ENCODE results near the gene HCN1. TPM values are rescaled to one million over a fixed set of nuclear protein-coding genes. Genes with fewer than 3 reads are reported as not detected.
"Not testable (repeated sequence)": the region's sequence is repeated elsewhere in the genome, so short reads cannot be mapped to it uniquely, and the experiment has no call there.

Gene HCN1
- total RNA-seq, 1 donor from 2014 or later = not detected

- DNase-seq (ENCODE audit: low read depth) (no peak), FAIRE-seq (no peak)
- TF ChIP-seq CTCF (IDR thresholded peaks at IDR 0.05; ENCODE audit: insufficient read depth, low read length, severe bottlenecking) = no peak
- Histone ChIP-seq H3K27me3 (ENCODE audit: control insufficient read depth, insufficient read depth, low read length) (no peaks in the 10 kb centered on the region), H3K4me3 (ENCODE audit: low read depth, low read length) (no peak overlapping the region), H3K36me3 (ENCODE audit: control insufficient read depth, insufficient read depth, low read length) (no peaks in the 10 kb centered on the region)
Measured at GRCh38 chr5:45617859-45618416, 78.2 kb downstream of the HCN1 start.

- DNase-seq (ENCODE audit: low read depth) (peak; percentile 14), FAIRE-seq (no peak)
- Histone ChIP-seq H3K27me3 (ENCODE audit: control insufficient read depth, insufficient read depth, low read length) (no peaks in the 10 kb centered on the region), H3K36me3 (ENCODE audit: control insufficient read depth, insufficient read depth, low read length) (no peaks in the 10 kb centered on the region), H3K4me3 (ENCODE audit: low read depth, low read length) (no peak overlapping the region)
- no peak for TF ChIP-seq CTCF (IDR thresholded peaks at IDR 0.05; ENCODE audit: insufficient read depth, low read length, severe bottlenecking)
Measured at GRCh38 chr5:45609661-45610060, 86.5 kb downstream of the HCN1 start.

- TF ChIP-seq CTCF (IDR thresholded peaks at IDR 0.05; ENCODE audit: insufficient read depth, low read length, severe bottlenecking) = no peak
- Histone ChIP-seq H3K4me3 (ENCODE audit: low read depth, low read length) (no peak overlapping the region), H3K36me3 (ENCODE audit: control insufficient read depth, insufficient read depth, low read length) (no peaks in the 10 kb centered on the region), H3K27me3 (ENCODE audit: control insufficient read depth, insufficient read depth, low read length) (no peaks in the 10 kb centered on the region)
- FAIRE-seq = no peak
- no peak for DNase-seq (ENCODE audit: low read depth)
Measured at GRCh38 chr5:45604092-45604491, 92.1 kb downstream of the HCN1 start.

GRCh38 chr5:45601424-45601823 lies 94.8 kb downstream of the HCN1 start:
- no peak overlapping the region for H3K4me3 ChIP-seq (ENCODE audit: low read depth, low read length)
- no peaks in the 10 kb centered on the region for H3K36me3 ChIP-seq (ENCODE audit: control insufficient read depth, insufficient read depth, low read length)
- DNase-seq (ENCODE audit: low read depth) (no peak), FAIRE-seq (no peak)
- no peak for TF ChIP-seq CTCF (IDR thresholded peaks at IDR 0.05; ENCODE audit: insufficient read depth, low read length, severe bottlenecking)
- H3K27me3 ChIP-seq (ENCODE audit: control insufficient read depth, insufficient read depth, low read length) = no peaks in the 10 kb centered on the region

GRCh38 chr5:45596320-45596719 lies 99.9 kb downstream of the HCN1 start:
- DNase-seq (ENCODE audit: low read depth) = no peak
- Histone ChIP-seq H3K27me3 (ENCODE audit: control insufficient read depth, insufficient read depth, low read length) (no peaks in the 10 kb centered on the region), H3K36me3 (ENCODE audit: control insufficient read depth, insufficient read depth, low read length) (no peaks in the 10 kb centered on the region), H3K4me3 (ENCODE audit: low read depth, low read length) (no peak overlapping the region)
- TF ChIP-seq CTCF (IDR thresholded peaks at IDR 0.05; ENCODE audit: insufficient read depth, low read length, severe bottlenecking) = no peak
- FAIRE-seq = no peak

GRCh38 chr5:45586001-45586400 lies 110.2 kb downstream of the HCN1 start:
- FAIRE-seq; DNase-seq (ENCODE audit: low read depth); H3K4me3 ChIP-seq (ENCODE audit: low read depth, low read length); H3K36me3 ChIP-seq (ENCODE audit: control insufficient read depth, insufficient read depth, low read length); H3K27me3 ChIP-seq (ENCODE audit: control insufficient read depth, insufficient read depth, low read length): not testable (repeated sequence)
